Measurements from ENCODE around the gene KPNA5.

GRCh38 chr6:116672306-116672705, 8.7 kb upstream of the KPNA5 start:
- TF ChIP-seq GATA3 (IDR thresholded peaks at IDR 0.05; ENCODE audit: low read depth, low read length) (no peak), GATA2 (IDR thresholded peaks at IDR 0.05; ENCODE audit: low read depth, low read length) (no peak)
